ENCODE data around the gene NFS1. TPM values are rescaled to one million over a fixed set of nuclear protein-coding genes. Genes with fewer than 3 reads are reported as not detected.
"Not testable (repeated sequence)": the region's sequence is repeated elsewhere in the genome, so short reads cannot be mapped to it uniquely, and the experiment has no call there.

Gene NFS1
- total and polyA plus RNA-seq, 2 donors from 2014 or later = 31.5 to 71.2 TPM

DNA sequence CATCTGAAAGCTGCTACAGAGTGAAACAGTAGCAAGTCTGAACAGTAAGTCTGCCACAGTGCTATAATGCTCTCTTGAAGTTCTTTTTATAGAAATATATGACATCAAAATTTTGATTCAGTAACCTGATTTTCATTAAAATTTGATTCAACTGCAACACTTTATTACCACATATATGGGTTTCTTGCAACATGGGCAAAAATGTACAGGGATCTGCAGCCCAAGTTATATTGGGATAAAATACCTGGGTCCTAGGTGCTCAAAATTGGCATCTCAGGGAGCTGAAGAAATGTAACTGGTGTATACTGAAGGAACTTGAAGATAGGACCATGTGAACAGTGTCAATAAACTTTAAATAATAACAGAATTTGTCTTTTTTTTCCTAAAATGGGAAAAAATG lies 10.9 kb upstream of the NFS1 start:
- Histone ChIP-seq H3K36me3 (ENCODE audit: control insufficient read depth in 2 of 3, insufficient read depth in 3 of 3, low read length in 3 of 3) (peaks cover 26 to 74% (median 42%) of the 10 kb centered on the region in 3 donors), H3K27ac (ENCODE audit: low read depth in 2 of 2, low read length in 2 of 2) (no peak overlapping the region), H3K4me1 (ENCODE audit: control insufficient read depth in 2 of 3, insufficient read depth in 2 of 3, low read depth in 1 of 3, low read length in 3 of 3) (no peaks in the 10 kb centered on the region), H3K27me3 (ENCODE audit: control insufficient read depth, insufficient read depth, low read length) (no peaks in the 10 kb centered on the region), H3K9me3 (ENCODE audit: control insufficient read depth in 2 of 3, insufficient read depth in 1 of 3, low read length in 3 of 3) (no peaks in the 10 kb centered on the region), H3K9ac (ENCODE audit: low read length in 3 of 3) (no peak overlapping the region), H3K4me3 (ENCODE audit: low read length in 3 of 3) (no peak overlapping the region)
- no peak for FAIRE-seq
- no peak for DNase-seq
- TF ChIP-seq, protein P1, sequence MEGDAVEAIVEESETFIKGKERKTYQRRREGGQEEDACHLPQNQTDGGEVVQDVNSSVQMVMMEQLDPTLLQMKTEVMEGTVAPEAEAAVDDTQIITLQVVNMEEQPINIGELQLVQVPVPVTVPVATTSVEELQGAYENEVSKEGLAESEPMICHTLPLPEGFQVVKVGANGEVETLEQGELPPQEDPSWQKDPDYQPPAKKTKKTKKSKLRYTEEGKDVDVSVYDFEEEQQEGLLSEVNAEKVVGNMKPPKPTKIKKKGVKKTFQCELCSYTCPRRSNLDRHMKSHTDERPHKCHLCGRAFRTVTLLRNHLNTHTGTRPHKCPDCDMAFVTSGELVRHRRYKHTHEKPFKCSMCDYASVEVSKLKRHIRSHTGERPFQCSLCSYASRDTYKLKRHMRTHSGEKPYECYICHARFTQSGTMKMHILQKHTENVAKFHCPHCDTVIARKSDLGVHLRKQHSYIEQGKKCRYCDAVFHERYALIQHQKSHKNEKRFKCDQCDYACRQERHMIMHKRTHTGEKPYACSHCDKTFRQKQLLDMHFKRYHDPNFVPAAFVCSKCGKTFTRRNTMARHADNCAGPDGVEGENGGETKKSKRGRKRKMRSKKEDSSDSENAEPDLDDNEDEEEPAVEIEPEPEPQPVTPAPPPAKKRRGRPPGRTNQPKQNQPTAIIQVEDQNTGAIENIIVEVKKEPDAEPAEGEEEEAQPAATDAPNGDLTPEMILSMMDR (IDR thresholded peaks at IDR 0.05; ENCODE audit: borderline replicate concordance, extremely low read depth, insufficient read depth) = no peak
- intact Hi-C loops (cut with DNase I) = no loop called here

DNA sequence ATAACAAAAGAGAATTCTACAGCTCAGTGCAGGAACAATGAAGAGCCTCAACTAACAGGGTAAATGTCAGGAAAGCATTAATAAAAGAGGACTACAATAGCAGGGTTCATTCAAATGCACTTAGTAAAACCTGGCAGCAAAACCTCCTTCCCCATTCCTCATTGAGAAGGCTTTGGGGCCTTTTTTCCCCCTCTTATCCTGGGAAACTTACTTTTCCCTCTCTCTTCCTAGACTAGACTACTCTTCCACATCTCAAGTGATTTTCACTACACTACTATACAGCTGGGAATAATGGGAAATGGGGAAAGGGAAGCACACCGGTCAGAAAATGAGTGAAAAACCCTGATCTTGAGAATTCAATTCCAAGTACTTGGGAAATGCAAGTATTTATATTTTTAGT lies 10.1 kb upstream of the NFS1 start:
- DNase-seq (no peak), FAIRE-seq (no peak)
- Histone ChIP-seq H3K4me1 (ENCODE audit: control insufficient read depth in 2 of 3, insufficient read depth in 2 of 3, low read depth in 1 of 3, low read length in 3 of 3) (no peaks in the 10 kb centered on the region), H3K9ac (ENCODE audit: low read length in 3 of 3) (peak overlapping the region in 1 of 3 donors; percentile 6), H3K36me3 (ENCODE audit: control insufficient read depth in 2 of 3, insufficient read depth in 3 of 3, low read length in 3 of 3) (peaks cover 27 to 76% (median 43%) of the 10 kb centered on the region in 3 donors), H3K9me3 (ENCODE audit: control insufficient read depth in 2 of 3, insufficient read depth in 1 of 3, low read length in 3 of 3) (no peaks in the 10 kb centered on the region), H3K4me3 (ENCODE audit: low read length in 3 of 3) (no peak overlapping the region), H3K27me3 (ENCODE audit: control insufficient read depth, insufficient read depth, low read length) (no peaks in the 10 kb centered on the region), H3K27ac (ENCODE audit: low read depth in 2 of 2, low read length in 2 of 2) (no peak overlapping the region)
- intact Hi-C loops (cut with DNase I) = no loop called here
- TF ChIP-seq, protein P1 (IDR thresholded peaks at IDR 0.05; ENCODE audit: borderline replicate concordance, extremely low read depth, insufficient read depth) = no peak

DNA sequence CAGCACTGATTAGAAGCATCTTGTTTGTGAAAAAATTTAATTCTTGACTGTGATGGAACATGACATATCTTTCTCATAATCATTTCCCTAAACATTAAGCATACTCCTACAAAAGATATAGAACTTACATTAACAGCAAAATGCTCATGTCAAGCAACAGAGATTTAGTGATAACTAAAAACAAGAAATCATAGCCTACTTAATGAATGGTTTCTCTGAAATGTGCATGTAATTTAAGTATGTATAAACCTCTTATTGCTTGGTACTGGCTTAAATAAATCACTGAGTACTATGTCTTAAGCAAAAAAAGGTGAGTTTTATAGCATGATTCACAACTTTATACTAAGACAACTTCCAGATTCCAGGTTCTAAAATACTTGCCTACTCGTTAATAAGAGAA lies 9.3 kb upstream of the NFS1 start:
- Histone ChIP-seq H3K27ac (ENCODE audit: low read depth in 2 of 2, low read length in 2 of 2) (no peak overlapping the region), H3K4me1 (ENCODE audit: control insufficient read depth in 2 of 3, insufficient read depth in 2 of 3, low read depth in 1 of 3, low read length in 3 of 3) (no peaks in the 10 kb centered on the region), H3K36me3 (ENCODE audit: control insufficient read depth in 2 of 3, insufficient read depth in 3 of 3, low read length in 3 of 3) (peaks cover 25 to 76% (median 42%) of the 10 kb centered on the region in 3 donors), H3K9ac (ENCODE audit: low read length in 3 of 3) (no peak overlapping the region), H3K9me3 (ENCODE audit: control insufficient read depth in 2 of 3, insufficient read depth in 1 of 3, low read length in 3 of 3) (no peaks in the 10 kb centered on the region), H3K4me3 (ENCODE audit: low read length in 3 of 3) (no peak overlapping the region), H3K27me3 (ENCODE audit: control insufficient read depth, insufficient read depth, low read length) (no peaks in the 10 kb centered on the region)
- FAIRE-seq (no peak), DNase-seq (no peak)
- intact Hi-C loops (cut with DNase I) = no loop called here
- TF ChIP-seq, protein P1 (IDR thresholded peaks at IDR 0.05; ENCODE audit: borderline replicate concordance, extremely low read depth, insufficient read depth) = no peak

DNA sequence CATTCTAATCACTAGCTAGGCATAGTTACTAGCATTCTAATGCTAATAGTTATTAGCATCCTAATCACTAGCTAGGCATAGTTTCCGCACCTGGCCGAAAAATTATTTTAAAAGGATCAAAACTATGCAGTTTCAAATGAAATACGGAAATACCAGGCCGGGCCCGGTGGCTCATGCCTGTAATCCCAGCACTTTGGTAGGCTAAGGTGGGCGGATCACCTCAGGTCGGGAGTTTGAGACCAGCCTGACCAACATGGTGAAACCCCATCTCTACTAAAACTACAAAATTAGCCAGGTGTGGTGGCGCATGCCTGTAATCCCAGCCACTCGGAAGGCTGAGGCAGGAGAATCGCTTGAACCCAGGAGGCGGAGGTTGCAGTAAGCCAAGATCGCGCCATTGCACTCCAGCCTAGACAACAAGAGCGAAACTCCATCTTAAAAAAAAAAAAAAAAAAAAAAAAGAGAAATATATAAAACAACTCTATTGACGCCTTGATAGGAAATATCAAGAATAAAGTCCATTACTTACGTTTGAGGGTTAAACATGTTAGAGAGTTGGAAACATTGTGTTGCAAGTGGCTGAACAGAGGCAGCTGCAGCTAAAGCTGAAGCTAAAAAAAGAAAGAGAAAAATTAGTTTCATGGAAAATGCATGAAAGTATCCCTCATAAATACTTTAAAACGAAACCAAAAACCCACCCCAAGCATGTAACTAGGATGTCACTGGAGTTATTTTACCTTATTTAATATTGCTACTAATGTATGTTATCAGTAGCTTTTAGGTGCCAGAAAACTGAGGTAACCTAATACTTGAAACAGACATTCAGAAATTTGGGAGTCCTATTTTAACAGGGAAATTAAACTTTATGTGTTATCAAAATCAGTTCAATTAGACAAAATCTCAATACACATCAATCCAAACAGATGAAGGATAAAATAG lies 7.7 kb upstream of the NFS1 start:
- H3K4me1 ChIP-seq (ENCODE audit: control insufficient read depth in 2 of 3, insufficient read depth in 2 of 3, low read depth in 1 of 3, low read length in 3 of 3); H3K27ac ChIP-seq (ENCODE audit: low read depth in 2 of 2, low read length in 2 of 2); H3K27me3 ChIP-seq (ENCODE audit: control insufficient read depth, insufficient read depth, low read length); H3K4me3 ChIP-seq (ENCODE audit: low read length in 3 of 3); intact Hi-C loops (cut with DNase I); H3K9ac ChIP-seq (ENCODE audit: low read length in 3 of 3); H3K9me3 ChIP-seq (ENCODE audit: control insufficient read depth in 2 of 3, insufficient read depth in 1 of 3, low read length in 3 of 3); DNase-seq; FAIRE-seq: not testable (repeated sequence)
- H3K36me3 ChIP-seq (ENCODE audit: control insufficient read depth in 2 of 3, insufficient read depth in 3 of 3, low read length in 3 of 3) = peaks cover 24 to 80% (median 43%) of the 10 kb centered on the region in 3 donors

DNA sequence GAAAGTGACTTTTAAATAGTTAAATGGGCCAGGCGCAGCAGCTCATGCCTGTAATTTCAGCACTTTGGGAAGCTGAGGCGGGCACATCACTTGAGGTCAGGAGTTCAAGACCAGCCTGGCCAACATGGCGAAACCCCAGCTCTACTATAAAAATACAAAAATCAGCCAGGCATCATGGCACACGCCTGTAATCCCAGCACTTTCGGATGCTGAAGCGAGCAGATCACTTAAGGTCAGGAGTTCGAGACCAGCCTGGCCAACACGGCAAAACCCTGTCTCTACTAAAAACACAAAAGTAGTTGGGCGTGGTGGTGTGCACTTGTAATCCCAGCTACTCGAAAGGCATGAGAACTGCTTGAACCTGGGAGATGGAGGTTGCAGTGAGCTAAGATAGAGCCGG lies 6.7 kb upstream of the NFS1 start:
- H3K9ac ChIP-seq (ENCODE audit: low read length in 3 of 3); FAIRE-seq; DNase-seq; intact Hi-C loops (cut with DNase I); H3K4me3 ChIP-seq (ENCODE audit: low read length in 3 of 3); H3K9me3 ChIP-seq (ENCODE audit: control insufficient read depth in 2 of 3, insufficient read depth in 1 of 3, low read length in 3 of 3); H3K27ac ChIP-seq (ENCODE audit: low read depth in 2 of 2, low read length in 2 of 2); H3K4me1 ChIP-seq (ENCODE audit: control insufficient read depth in 2 of 3, insufficient read depth in 2 of 3, low read depth in 1 of 3, low read length in 3 of 3); H3K27me3 ChIP-seq (ENCODE audit: control insufficient read depth, insufficient read depth, low read length): not testable (repeated sequence)
- peaks cover 19 to 72% (median 41%) of the 10 kb centered on the region in 3 donors for H3K36me3 ChIP-seq (ENCODE audit: control insufficient read depth in 2 of 3, insufficient read depth in 3 of 3, low read length in 3 of 3)

Data from kidney (tissue), 14 donors.